AG10803 (cell line): ENCODE data around the gene DNAJC13.

Experiments
- DNase-seq: peaks from one replicate; pipeline ENCODE4 v3.0.0; 2010; ENCODE audit warnings: low read depth
- H3K4me3 ChIP-seq: 2 replicates; pipeline ENCODE4 v1.5.1; 2011; ENCODE audit warnings: mild to moderate bottlenecking, low read length, control low read depth
- CTCF ChIP-seq: conservative IDR thresholded peaks from 2 replicates; pipeline ENCODE4 v1.5.1; 2011; ENCODE audit warnings: mild to moderate bottlenecking, low read length, control low read depth, inconsistent platforms

DNAJC13 gene

GRCh38 chr3:132538072-132538471, 120.8 kb downstream of the DNAJC13 start:
- TF ChIP-seq CTCF: no peak
- H3K4me3 ChIP-seq: no peak overlapping the region
- DNase-seq: no peak

GRCh38 chr3:132539681-132540080, 122.4 kb downstream of the DNAJC13 start:
- no peak overlapping the region for H3K4me3 ChIP-seq
- TF ChIP-seq CTCF: no peak
- no peak for DNase-seq

- no peak for TF ChIP-seq CTCF
- no peak for DNase-seq
Measured at GRCh38 chr3:132542577-132542976, 125.3 kb downstream of the DNAJC13 start.

GRCh38 chr3:132543011-132543739, 125.9 kb downstream of the DNAJC13 start:
- H3K4me3 ChIP-seq: no peak overlapping the region
- DNase-seq: peak; percentile 96

More at GRCh38 chr3:132542577-132542976, 125.3 kb downstream of the DNAJC13 start:
- H3K4me3 ChIP-seq: no peak overlapping the region

GRCh38 chr3:132544130-132544529, 126.8 kb downstream of the DNAJC13 start:
- no peak for DNase-seq
- TF ChIP-seq CTCF: no peak
- no peak overlapping the region for H3K4me3 ChIP-seq

More at GRCh38 chr3:132543011-132543739, 125.9 kb downstream of the DNAJC13 start:
- TF ChIP-seq CTCF: no peak

GRCh38 chr3:132545471-132545870, 128.2 kb downstream of the DNAJC13 start:
- DNase-seq: no peak
- TF ChIP-seq CTCF: no peak
- no peak overlapping the region for H3K4me3 ChIP-seq

- no peak overlapping the region for H3K4me3 ChIP-seq
- DNase-seq: no peak
- no peak for TF ChIP-seq CTCF
Measured at GRCh38 chr3:132549169-132549568, 131.9 kb downstream of the DNAJC13 start.
